GM21515 (cell line): Measurements from ENCODE around the gene BCAS1.
"Not testable (repeated sequence)": the region's sequence is repeated elsewhere in the genome, so short reads cannot be mapped to it uniquely, and the experiment has no call there.

ENCODE experiments used
- ATAC-seq: cut with Tn5 transposase; IDR thresholded peaks from one replicate; pipeline ENCODE4 v1.9.1; 2021; ENCODE audit not compliant: unreplicated experiment

The BCAS1 gene

GRCh38 chr20:54020868-54021267, 49.5 kb downstream of the BCAS1 start:
- ATAC-seq: no peak

GRCh38 chr20:54020348-54020747, 50.0 kb downstream of the BCAS1 start:
- no peak for ATAC-seq

GRCh38 chr20:54019585-54019984, 50.8 kb downstream of the BCAS1 start:
- ATAC-seq: no peak

GRCh38 chr20:54019127-54019526, 51.3 kb downstream of the BCAS1 start:
- ATAC-seq: no peak

GRCh38 chr20:54017846-54018245, 52.5 kb downstream of the BCAS1 start:
- ATAC-seq: peak; percentile 93

GRCh38 chr20:54015496-54015895, 54.9 kb downstream of the BCAS1 start:
- no peak for ATAC-seq

GRCh38 chr20:54014293-54014926, 56.0 kb downstream of the BCAS1 start:
- ATAC-seq: no peak

- no peak for ATAC-seq
Measured at GRCh38 chr20:54013471-54013870, 56.9 kb downstream of the BCAS1 start.

- ATAC-seq: no peak
Measured at GRCh38 chr20:54011346-54011745, 59.0 kb downstream of the BCAS1 start.

GRCh38 chr20:54006216-54006615, 64.2 kb downstream of the BCAS1 start:
- ATAC-seq: not testable (repeated sequence)

GRCh38 chr20:54005524-54005923, 64.9 kb downstream of the BCAS1 start:
- no peak for ATAC-seq

GRCh38 chr20:54004445-54004844, 65.9 kb downstream of the BCAS1 start:
- ATAC-seq: peak; percentile 86

GRCh38 chr20:54002741-54003140, 67.7 kb downstream of the BCAS1 start:
- no peak for ATAC-seq

- ATAC-seq: no peak
Measured at GRCh38 chr20:54002056-54002575, 68.3 kb downstream of the BCAS1 start.

- no peak for ATAC-seq
Measured at GRCh38 chr20:54000914-54001313, 69.5 kb downstream of the BCAS1 start.

- no peak for ATAC-seq
Measured at GRCh38 chr20:54000262-54000661, 70.1 kb downstream of the BCAS1 start.

GRCh38 chr20:53999077-53999476, 71.3 kb downstream of the BCAS1 start:
- ATAC-seq: no peak

- no peak for ATAC-seq
Measured at GRCh38 chr20:53996584-53997486, 73.6 kb downstream of the BCAS1 start.

- no peak for ATAC-seq
Measured at GRCh38 chr20:53995949-53996348, 74.4 kb downstream of the BCAS1 start.

- ATAC-seq: no peak
Measured at GRCh38 chr20:53994088-53994487, 76.3 kb downstream of the BCAS1 start.

- no peak for ATAC-seq
Measured at GRCh38 chr20:53993310-53993709, 77.1 kb downstream of the BCAS1 start.
